HEK293T (cell line): ENCODE measurements around the gene TXNRD1.
"Not testable (repeated sequence)": the region's sequence is repeated elsewhere in the genome, so short reads cannot be mapped to it uniquely, and the experiment has no call there.

Source experiments
- CTCF ChIA-PET: fragments of 350-600 bp; formaldehyde crosslinking; extraction: SDS; loops from one replicate; lab custom pipeline; 2021; ENCODE audit warnings: antibody characterized with exemption, inconsistent platforms; lab: Yijun Ruan, JAX
- POLR2A ChIA-PET: fragments of 350-600 bp; formaldehyde crosslinking; extraction: SDS; loops from one replicate; lab custom pipeline; 2020; ENCODE audit warnings: antibody characterized with exemption, inconsistent platforms; lab: Yijun Ruan, JAX
- DNase-seq: peaks from one replicate; pipeline ENCODE4 v3.0.0; 2012; ENCODE audit warnings: mixed read lengths; ENCODE audit errors: extremely low spot score
- ARNT ChIP-seq: fragments of 450-650 bp; IDR thresholded peaks from 2 replicates; pipeline ENCODE4 v1.6.1; 2017; ENCODE audit warnings: mild to moderate bottlenecking
- BHLHE40 ChIP-seq: fragments of 450-650 bp; IDR thresholded peaks from 2 replicates; pipeline ENCODE4 v1.6.1; 2016; ENCODE audit warnings: mild to moderate bottlenecking, moderate library complexity, borderline replicate concordance
- CTBP1 ChIP-seq: fragments of 450-650 bp; IDR thresholded peaks from 2 replicates; pipeline ENCODE4 v1.6.1; 2016; ENCODE audit warnings: borderline replicate concordance
- ELF4 ChIP-seq: fragments of 450-650 bp; IDR thresholded peaks from 2 replicates; pipeline ENCODE4 v1.6.1; 2017; ENCODE audit warnings: antibody characterized with exemption
- FOXA1 ChIP-seq: fragments of 450-650 bp; IDR thresholded peaks from 2 replicates; pipeline ENCODE4 v1.6.1; 2016; ENCODE audit warnings: mild to moderate bottlenecking
- FOXK2 ChIP-seq: fragments of 450-650 bp; IDR thresholded peaks from 2 replicates; pipeline ENCODE4 v1.6.1; 2016; ENCODE audit warnings: mild to moderate bottlenecking
- FOXM1 ChIP-seq: fragments of 450-650 bp; IDR thresholded peaks from 2 replicates; pipeline ENCODE4 v1.6.1; 2017; ENCODE audit warnings: mild to moderate bottlenecking, borderline replicate concordance
- HDGF ChIP-seq: fragments of 450-650 bp; IDR thresholded peaks from 2 replicates; pipeline ENCODE4 v1.6.1; 2017; ENCODE audit warnings: antibody characterized with exemption, borderline replicate concordance
- L3MBTL2 ChIP-seq: fragments of 450-650 bp; conservative IDR thresholded peaks from 2 replicates; pipeline ENCODE4 v1.6.1; 2016; ENCODE audit warnings: mild to moderate bottlenecking
- LEF1 ChIP-seq: fragments of 450-650 bp; IDR thresholded peaks from 2 replicates; pipeline ENCODE4 v1.6.1; 2017; ENCODE audit warnings: mild to moderate bottlenecking, borderline replicate concordance
- NFRKB ChIP-seq: fragments of 450-650 bp; IDR thresholded peaks from 2 replicates; pipeline ENCODE4 v1.6.1; 2016; ENCODE audit warnings: mild to moderate bottlenecking, moderate library complexity
- SP1 ChIP-seq: fragments of 450-650 bp; IDR thresholded peaks from 2 replicates; pipeline ENCODE4 v1.6.1; 2017
- SUZ12 ChIP-seq: fragments of 450-650 bp; IDR thresholded peaks from 2 replicates; pipeline ENCODE4 v1.6.1; 2016; ENCODE audit warnings: mild to moderate bottlenecking
- TARDBP ChIP-seq: fragments of 450-650 bp; IDR thresholded peaks from 2 replicates; pipeline ENCODE4 v1.6.1; 2016
- ZNF384 ChIP-seq: fragments of 450-650 bp; IDR thresholded peaks from 2 replicates; pipeline ENCODE4 v1.6.1; 2016
- TF ChIP-seq, protein P1 (sequence below): fragments of 450-650 bp; IDR thresholded peaks from 2 replicates; pipeline ENCODE4 v1.6.1; 2016

Gene TXNRD1

DNA sequence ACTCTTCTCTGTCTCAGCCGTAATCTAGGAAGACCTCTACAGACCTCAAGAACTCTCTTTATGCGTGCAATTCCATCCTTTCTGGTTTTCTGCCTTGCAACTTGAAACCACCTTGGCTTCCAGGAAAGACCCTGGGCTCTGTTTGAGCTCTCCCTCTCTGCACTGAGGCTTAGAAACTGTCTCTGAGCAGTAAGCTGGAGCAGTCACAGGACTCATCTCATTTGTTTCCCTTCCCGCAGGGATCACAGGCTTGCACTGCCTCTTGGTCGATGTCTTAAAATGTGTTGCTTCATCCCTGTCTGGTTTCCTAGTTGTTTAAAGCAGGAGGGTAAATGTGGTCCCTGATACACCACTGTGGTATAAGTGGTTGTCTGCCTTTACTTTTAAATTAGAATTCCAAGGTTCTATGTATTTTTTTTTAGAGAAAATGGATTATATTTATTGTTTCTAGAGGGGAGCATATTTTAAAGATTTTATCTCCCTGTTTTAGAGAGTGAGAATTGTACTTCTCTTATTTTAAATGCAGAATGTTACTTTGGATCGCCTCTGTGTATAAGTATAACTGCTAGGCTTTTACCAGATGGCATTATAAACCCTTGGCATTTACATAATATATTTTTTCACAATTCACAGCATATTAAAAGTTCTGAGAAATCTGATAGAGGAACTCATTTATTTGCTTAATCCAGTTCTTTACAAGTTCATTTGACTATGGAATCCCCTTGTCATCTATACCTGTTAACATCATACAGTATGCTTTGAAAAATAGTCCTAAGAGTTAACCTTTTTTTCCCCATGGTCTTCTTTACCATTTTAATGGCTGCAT is 114.3 kb downstream of the TXNRD1 start:
- CTCF ChIA-PET, result no interaction called here

DNA sequence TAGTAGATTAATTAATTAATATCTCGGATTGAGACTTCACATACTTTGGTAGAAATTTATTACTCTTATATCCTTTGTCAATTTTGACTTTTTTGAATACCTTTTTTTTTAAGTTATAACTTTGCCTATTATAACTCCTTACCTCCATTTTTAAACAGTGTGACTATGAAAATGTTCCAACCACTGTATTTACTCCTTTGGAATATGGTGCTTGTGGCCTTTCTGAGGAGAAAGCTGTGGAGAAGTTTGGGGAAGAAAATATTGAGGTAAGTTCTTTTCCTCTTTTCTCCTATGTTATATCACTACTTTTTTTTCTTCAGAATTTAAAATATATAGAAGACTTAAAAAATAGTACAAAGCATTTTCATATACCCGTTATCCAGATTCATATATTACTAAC is 115.8 kb downstream of the TXNRD1 start:
- DNase-seq, result no peak
- TF ChIP-seq LEF1 (no peak), SP1 (no peak), NFRKB (no peak), FOXM1 (no peak), TARDBP (no peak), SUZ12 (no peak), BHLHE40 (no peak), ZNF384 (no peak), ELF4 (no peak), CTBP1 (no peak), L3MBTL2 (no peak), FOXK2 (no peak), HDGF (no peak)
- TF ChIP-seq, protein P1, sequence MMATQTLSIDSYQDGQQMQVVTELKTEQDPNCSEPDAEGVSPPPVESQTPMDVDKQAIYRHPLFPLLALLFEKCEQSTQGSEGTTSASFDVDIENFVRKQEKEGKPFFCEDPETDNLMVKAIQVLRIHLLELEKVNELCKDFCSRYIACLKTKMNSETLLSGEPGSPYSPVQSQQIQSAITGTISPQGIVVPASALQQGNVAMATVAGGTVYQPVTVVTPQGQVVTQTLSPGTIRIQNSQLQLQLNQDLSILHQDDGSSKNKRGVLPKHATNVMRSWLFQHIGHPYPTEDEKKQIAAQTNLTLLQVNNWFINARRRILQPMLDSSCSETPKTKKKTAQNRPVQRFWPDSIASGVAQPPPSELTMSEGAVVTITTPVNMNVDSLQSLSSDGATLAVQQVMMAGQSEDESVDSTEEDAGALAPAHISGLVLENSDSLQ, result no peak
- POLR2A ChIA-PET, result no interaction called here

More for the DNA sequence above, 114.3 kb downstream of the TXNRD1 start:
- TF ChIP-seq, protein P1, result no peak
- TF ChIP-seq SP1 (no peak), CTBP1 (no peak), L3MBTL2 (no peak), FOXM1 (no peak), NFRKB (no peak), ZNF384 (no peak), FOXA1 (no peak), ARNT (no peak), ELF4 (no peak), LEF1 (no peak), FOXK2 (no peak), HDGF (no peak), BHLHE40 (no peak)
- no peak for DNase-seq
- POLR2A ChIA-PET, result no interaction called here

DNA sequence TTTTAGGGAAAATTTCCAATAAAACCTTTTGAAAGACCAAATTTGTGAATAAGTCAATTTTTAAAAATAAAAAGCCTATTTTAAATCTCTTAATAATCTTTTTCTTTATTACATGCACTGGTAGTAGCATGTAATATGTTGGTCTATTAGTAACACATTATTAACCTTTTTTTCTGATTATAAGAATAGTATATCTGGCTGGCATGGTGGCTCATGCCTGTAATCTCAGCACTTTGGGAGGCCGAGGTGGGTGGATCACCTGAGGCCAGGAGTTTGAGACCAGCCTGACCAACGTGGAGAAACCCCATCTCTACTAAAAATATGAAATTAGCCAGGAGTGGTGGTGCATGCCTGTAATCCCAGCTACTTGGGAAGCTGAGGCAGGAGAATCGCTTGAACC is 116.7 kb downstream of the TXNRD1 start:
- CTCF ChIA-PET, POLR2A ChIA-PET, DNase-seq: not testable (repeated sequence)

More for the DNA sequence above, 115.8 kb downstream of the TXNRD1 start:
- CTCF ChIA-PET, result no interaction called here

DNA sequence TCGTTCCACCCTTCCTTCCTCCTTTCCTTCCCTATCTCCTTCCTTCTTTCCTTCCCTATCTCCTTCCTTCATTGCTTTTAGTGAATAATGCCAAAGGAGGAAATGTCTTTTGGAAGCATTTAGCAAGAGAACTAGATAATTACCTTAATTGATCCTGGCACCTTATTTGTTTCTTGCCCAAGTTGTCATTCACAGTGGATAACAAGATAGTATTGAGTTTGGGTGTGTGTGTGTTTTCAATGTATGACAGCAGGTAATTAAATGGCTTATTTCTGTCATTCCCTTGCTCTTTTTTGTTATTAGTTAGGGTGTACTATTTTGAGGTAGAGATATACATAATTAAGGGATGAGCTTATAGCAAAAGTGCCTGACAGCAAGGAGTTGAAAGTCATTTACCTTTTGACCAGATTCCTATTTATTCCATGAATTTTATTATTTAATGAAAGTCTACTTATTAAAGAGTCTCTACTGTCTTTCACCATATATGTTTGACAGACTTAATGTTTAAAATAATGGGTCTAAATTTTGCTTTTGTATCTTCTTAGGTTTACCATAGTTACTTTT is 118.2 kb downstream of the TXNRD1 start:
- no peak for DNase-seq
- CTCF ChIA-PET, result no interaction called here
- TF ChIP-seq HDGF, result no peak
- no peak for TF ChIP-seq ELF4
- TF ChIP-seq CTBP1, result no peak
- TF ChIP-seq FOXA1, result no peak
- TF ChIP-seq ZNF384, result no peak
- TF ChIP-seq SUZ12, result no peak
- TF ChIP-seq LEF1, result no peak
- TF ChIP-seq FOXM1, result no peak
- no peak for TF ChIP-seq ARNT
- TF ChIP-seq TARDBP, result no peak
- TF ChIP-seq NFRKB, result no peak
- no peak for TF ChIP-seq L3MBTL2
- no peak for TF ChIP-seq FOXK2
- TF ChIP-seq, protein P1, result no peak
- no peak for TF ChIP-seq SP1
- no peak for TF ChIP-seq BHLHE40
- POLR2A ChIA-PET, result no interaction called here

DNA sequence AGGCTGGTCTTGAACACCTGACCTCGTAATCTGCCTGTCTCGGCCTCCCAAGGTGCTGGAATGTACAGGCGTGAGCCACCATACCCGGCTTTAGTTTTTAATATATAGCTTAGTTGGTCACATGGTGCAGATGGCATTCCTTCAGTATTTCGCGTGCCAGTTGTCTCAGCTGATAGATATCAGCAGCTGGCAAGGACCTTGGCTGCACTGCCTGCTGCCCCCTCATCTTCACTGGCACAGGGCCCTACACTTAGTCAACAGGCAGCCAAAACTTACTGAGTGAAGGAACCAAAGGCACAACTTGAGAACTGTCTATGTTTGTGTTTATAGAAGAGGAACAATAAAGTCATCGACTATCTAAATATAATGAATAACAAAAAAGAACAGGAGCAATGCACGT is 119.0 kb downstream of the TXNRD1 start:
- ChIA-PET POLR2A (no interaction called here), CTCF (no interaction called here)
- TF ChIP-seq FOXM1 (no peak), LEF1 (no peak), ARNT (no peak), HDGF (no peak), L3MBTL2 (no peak), SUZ12 (no peak), ZNF384 (no peak), TARDBP (no peak), CTBP1 (no peak), ELF4 (no peak), FOXK2 (no peak), FOXA1 (no peak)
- TF ChIP-seq, protein P1, result no peak
- no peak for DNase-seq
